ENCODE results near the gene RAB17. TPM values are rescaled to one million over a fixed set of nuclear protein-coding genes. Genes with fewer than 3 reads are reported as not detected.

Gene RAB17
- total RNA-seq, 1 experiment from 2014 or later: 60.9 TPM

GRCh38 chr2:237631007-237631785 lies 40.7 kb upstream of the RAB17 start:
- CTCF ChIA-PET: no interaction called here
- peaks cover 9% of the 10 kb centered on the region for H3K9me3 Mint-ChIP-seq (ENCODE audit: unreplicated experiment)
- Histone ChIP-seq H3K4me1 (no peaks in the 10 kb centered on the region; the same call in 1 of the 2 replicates), H3K27me3 (replicated peaks; ENCODE audit: control insufficient read depth, insufficient read depth, low read length) (no peaks in the 10 kb centered on the region), H3K9me3 (0 out of 2 replicates have a peak, but pooled peaks cover 3% of the 10 kb centered on the region), H3K36me3 (ENCODE audit: control insufficient read depth, insufficient read depth, low read length) (no peaks in the 10 kb centered on the region), H3K4me3 (ENCODE audit: low read depth, low read length) (no peak overlapping the region)
- no peak overlapping the region for H3K27ac Mint-ChIP-seq (ENCODE audit: unreplicated experiment)
- H3K27me3 Mint-ChIP-seq (ENCODE audit: insufficient read depth, unreplicated experiment): no peaks in the 10 kb centered on the region
- H3K4me1 Mint-ChIP-seq (ENCODE audit: low read depth, unreplicated experiment): no peaks in the 10 kb centered on the region
- no peaks in the 10 kb centered on the region for H3K36me3 Mint-ChIP-seq (ENCODE audit: insufficient read depth, unreplicated experiment)
- DNase-seq: no peak
- intact Hi-C loops (cut with micrococcal nuclease; ENCODE audit: unreplicated experiment): no loop called here
- POLR2A ChIA-PET: no interaction called here
- TF ChIP-seq CTCF (IDR thresholded peaks at IDR 0.05; ENCODE audit: insufficient read depth in 1 of 2, low read depth in 1 of 2, low read length in 1 of 2, severe bottlenecking in 1 of 2, unreplicated experiment in 1 of 2): no peak
- no peak overlapping the region for H3K4me3 Mint-ChIP-seq (ENCODE audit: unreplicated experiment)
- BruUV-seq (replicated peaks): no TSS peak

GRCh38 chr2:237630216-237631000 lies 39.9 kb upstream of the RAB17 start:
- BruUV-seq (replicated peaks): no TSS peak
- H3K9me3 Mint-ChIP-seq (ENCODE audit: unreplicated experiment): peaks cover 9% of the 10 kb centered on the region
- no peak for TF ChIP-seq CTCF (IDR thresholded peaks at IDR 0.05; ENCODE audit: insufficient read depth in 1 of 2, low read depth in 1 of 2, low read length in 1 of 2, severe bottlenecking in 1 of 2, unreplicated experiment in 1 of 2)
- H3K36me3 Mint-ChIP-seq (ENCODE audit: insufficient read depth, unreplicated experiment): no peaks in the 10 kb centered on the region
- H3K27ac Mint-ChIP-seq (ENCODE audit: unreplicated experiment): no peak overlapping the region
- Histone ChIP-seq H3K36me3 (ENCODE audit: control insufficient read depth, insufficient read depth, low read length) (no peaks in the 10 kb centered on the region), H3K9me3 (0 out of 2 replicates have a peak, but pooled peaks cover 3% of the 10 kb centered on the region), H3K4me3 (ENCODE audit: low read depth, low read length) (no peak overlapping the region), H3K4me1 (no peaks in the 10 kb centered on the region; the same call in 1 of the 2 replicates), H3K27me3 (replicated peaks; ENCODE audit: control insufficient read depth, insufficient read depth, low read length) (no peaks in the 10 kb centered on the region)
- H3K4me1 Mint-ChIP-seq (ENCODE audit: low read depth, unreplicated experiment): no peaks in the 10 kb centered on the region
- ChIA-PET POLR2A (no interaction called here), CTCF (interaction anchor here (0.6 kb wide), 1 partner anchor 49 kb away, joined by 6 read pairs; no protein-coding TSS in a partner anchor)
- DNase-seq: no peak
- no peaks in the 10 kb centered on the region for H3K27me3 Mint-ChIP-seq (ENCODE audit: insufficient read depth, unreplicated experiment)
- intact Hi-C loops (cut with micrococcal nuclease; ENCODE audit: unreplicated experiment): no loop called here
- H3K4me3 Mint-ChIP-seq (ENCODE audit: unreplicated experiment): no peak overlapping the region

- H3K4me1 ChIP-seq: no peaks in the 10 kb centered on the region; the same call in 1 of the 2 replicates
- H3K4me1 Mint-ChIP-seq (ENCODE audit: low read depth, unreplicated experiment): no peaks in the 10 kb centered on the region
- ChIA-PET CTCF (no interaction called here), POLR2A (no interaction called here)
- H3K9me3 ChIP-seq: 0 out of 2 replicates have a peak, but pooled peaks cover 3% of the 10 kb centered on the region
- no peak overlapping the region for H3K4me3 ChIP-seq (ENCODE audit: low read depth, low read length)
- H3K27ac Mint-ChIP-seq (ENCODE audit: unreplicated experiment): no peak overlapping the region
- no TSS peak for BruUV-seq (replicated peaks)
- H3K36me3 ChIP-seq (ENCODE audit: control insufficient read depth, insufficient read depth, low read length): no peaks in the 10 kb centered on the region
- H3K27me3 ChIP-seq (replicated peaks; ENCODE audit: control insufficient read depth, insufficient read depth, low read length): no peaks in the 10 kb centered on the region
- TF ChIP-seq CTCF (IDR thresholded peaks at IDR 0.05; ENCODE audit: insufficient read depth in 1 of 2, low read depth in 1 of 2, low read length in 1 of 2, severe bottlenecking in 1 of 2, unreplicated experiment in 1 of 2): no peak
- H3K4me3 Mint-ChIP-seq (ENCODE audit: unreplicated experiment): no peak overlapping the region
- intact Hi-C loops (cut with micrococcal nuclease; ENCODE audit: unreplicated experiment): no loop called here
- H3K9me3 Mint-ChIP-seq (ENCODE audit: unreplicated experiment): peaks cover 3% of the 10 kb centered on the region
- H3K27me3 Mint-ChIP-seq (ENCODE audit: insufficient read depth, unreplicated experiment): no peaks in the 10 kb centered on the region
- DNase-seq: no peak
- no peaks in the 10 kb centered on the region for H3K36me3 Mint-ChIP-seq (ENCODE audit: insufficient read depth, unreplicated experiment)
These were observed 39.2 kb upstream of the RAB17 start for GRCh38 chr2:237629739-237630138.
